Panc1 (cell line): Measurements from ENCODE around the gene ADGRV1. TPM values are rescaled to one million over a fixed set of nuclear protein-coding genes. Genes with fewer than 3 reads are reported as not detected.

Source experiments
- ATAC-seq: fragments of 200-7000 bp; cut with Tn5 transposase; 2 replicates; pipeline ENCODE4 v1.9.1; 2020; ENCODE audit warnings: mild to moderate bottlenecking, moderate library complexity
- BruUV-seq: library from RNA; stranded (reverse); fragments of 400-500 nt; replicated peaks from 2 replicates; lab custom pipeline; 2021; lab: Mats Ljungman, UMichigan
- CTCF ChIA-PET: fragments of 300-600 bp; sonication (Branson Sonifier 250); formaldehyde crosslinking; loops from one replicate; lab custom pipeline; 2022; ENCODE audit warnings: antibody characterized with exemption; lab: Charles Lee
- POLR2A ChIA-PET: fragments of 300-600 bp; sonication (Branson Sonifier 250); formaldehyde crosslinking; loops from one replicate; lab custom pipeline; 2022; ENCODE audit warnings: antibody characterized with exemption; lab: Charles Lee
- DNase-seq: peaks from one replicate; pipeline ENCODE4 v3.0.0-alpha.2; 2010; ENCODE audit warnings: low read depth, low spot score
- H3K27ac ChIP-seq: 2 replicates; pipeline ENCODE4 v1.5.1; 2011; ENCODE audit warnings: mild to moderate bottlenecking, low read length, inconsistent platforms
- H3K27me3 ChIP-seq: fragments of 200-500 bp; sonication (Bioruptor generic); 2 replicates; pipeline ENCODE4 v1.6.0; 2014; ENCODE audit warnings: low read length, inconsistent platforms; ENCODE audit not compliant: control insufficient read depth, insufficient read depth
- H3K36me3 ChIP-seq: fragments of 200-500 bp; sonication (Bioruptor generic); 2 replicates; pipeline ENCODE4 v1.5.1; 2014; ENCODE audit warnings: inconsistent platforms, mild to moderate bottlenecking, low read length, moderate library complexity; ENCODE audit not compliant: control insufficient read depth, insufficient read depth
- H3K4me1 ChIP-seq: 2 replicates; pipeline ENCODE4 v1.5.1; 2011; ENCODE audit warnings: inconsistent platforms, mild to moderate bottlenecking, low read length, moderate library complexity; ENCODE audit not compliant: control insufficient read depth, insufficient read depth
- H3K4me3 ChIP-seq, 2 experiments: 2 replicates each; pipeline ENCODE4 v1.5.1; 2011 to 2012; ENCODE audit warnings: low read depth in 2 of 2, low read length in 2 of 2, mild to moderate bottlenecking in 2 of 2, inconsistent platforms in 1 of 2, moderate library complexity in 1 of 2
- H3K9me3 ChIP-seq: fragments of 200-500 bp; sonication (Bioruptor generic); 2 replicates; pipeline ENCODE4 v1.5.1; 2014; ENCODE audit warnings: low read depth, mild to moderate bottlenecking, inconsistent platforms, low read length, moderate library complexity; ENCODE audit not compliant: control insufficient read depth, insufficient read depth
- CTCF ChIP-seq: fragments of 450-650 bp; IDR thresholded peaks from 2 replicates; pipeline ENCODE4 v1.5.1; 2017; ENCODE audit warnings: mild to moderate bottlenecking
- POLR2AphosphoS5 ChIP-seq: IDR thresholded peaks from 2 replicates; pipeline ENCODE4 v1.6.1; 2012; ENCODE audit warnings: mild to moderate bottlenecking, low read depth, low read length, moderate library complexity
- SIN3A ChIP-seq: IDR thresholded peaks from 2 replicates; pipeline ENCODE4 v1.6.1; 2012; ENCODE audit warnings: low read depth, mild to moderate bottlenecking, low read length, moderate library complexity, borderline replicate concordance; ENCODE audit not compliant: insufficient read depth
- TCF7L2 ChIP-seq: IDR thresholded peaks from 2 replicates; pipeline ENCODE4 v1.6.1; 2011; ENCODE audit warnings: mild to moderate bottlenecking, low read depth, low read length, inconsistent platforms
- in situ Hi-C: cut with HindIII; loops from 2 replicates; pipeline ENCODE4 v1.10.0; 2016; ENCODE audit warnings: low sequenced_read_pairs, low pct_unique_long_range_greater_than_20kb
- intact Hi-C: fragments of 100-400 bp; cut with micrococcal nuclease; formaldehyde crosslinking; loops from one replicate; pipeline ENCODE4 v1.10.0; 2022; ENCODE audit not compliant: unreplicated experiment
- total RNA-seq: library from RNA; stranded (reverse); gene quantifications from one replicate; pipeline ENCODE4 v1.2.1, GENCODE V29; 2021; ENCODE audit not compliant: unreplicated experiment
- TF ChIP-seq, protein P1 (sequence below), 2 experiments: IDR thresholded peaks; 2 replicates each; pipeline ENCODE4 v1.6.1; 2011 to 2012; ENCODE audit warnings: low read depth in 2 of 2, control low read depth in 1 of 2, low read length in 1 of 2, mild to moderate bottlenecking in 1 of 2, moderate library complexity in 1 of 2; ENCODE audit not compliant: insufficient read depth in 1 of 2

ADGRV1 gene
- total RNA-seq, 1 experiment from 2014 or later, result 0.49 TPM

- intact Hi-C loops (no loop called here), in situ Hi-C loops (no loop called here)
- H3K27me3 ChIP-seq, result peaks cover 2% of the 10 kb centered on the region; the same call in 1 of the 2 replicates
- no peaks in the 10 kb centered on the region for H3K4me1 ChIP-seq
- POLR2A ChIA-PET, result no interaction called here
- BruUV-seq, result no TSS peak
- ATAC-seq (no peak), DNase-seq (no peak)
- H3K27ac ChIP-seq, result no peak overlapping the region
- TF ChIP-seq SIN3A (no peak), POLR2AphosphoS5 (no peak), CTCF (no peak), TCF7L2 (no peak)
- TF ChIP-seq, protein P1, sequence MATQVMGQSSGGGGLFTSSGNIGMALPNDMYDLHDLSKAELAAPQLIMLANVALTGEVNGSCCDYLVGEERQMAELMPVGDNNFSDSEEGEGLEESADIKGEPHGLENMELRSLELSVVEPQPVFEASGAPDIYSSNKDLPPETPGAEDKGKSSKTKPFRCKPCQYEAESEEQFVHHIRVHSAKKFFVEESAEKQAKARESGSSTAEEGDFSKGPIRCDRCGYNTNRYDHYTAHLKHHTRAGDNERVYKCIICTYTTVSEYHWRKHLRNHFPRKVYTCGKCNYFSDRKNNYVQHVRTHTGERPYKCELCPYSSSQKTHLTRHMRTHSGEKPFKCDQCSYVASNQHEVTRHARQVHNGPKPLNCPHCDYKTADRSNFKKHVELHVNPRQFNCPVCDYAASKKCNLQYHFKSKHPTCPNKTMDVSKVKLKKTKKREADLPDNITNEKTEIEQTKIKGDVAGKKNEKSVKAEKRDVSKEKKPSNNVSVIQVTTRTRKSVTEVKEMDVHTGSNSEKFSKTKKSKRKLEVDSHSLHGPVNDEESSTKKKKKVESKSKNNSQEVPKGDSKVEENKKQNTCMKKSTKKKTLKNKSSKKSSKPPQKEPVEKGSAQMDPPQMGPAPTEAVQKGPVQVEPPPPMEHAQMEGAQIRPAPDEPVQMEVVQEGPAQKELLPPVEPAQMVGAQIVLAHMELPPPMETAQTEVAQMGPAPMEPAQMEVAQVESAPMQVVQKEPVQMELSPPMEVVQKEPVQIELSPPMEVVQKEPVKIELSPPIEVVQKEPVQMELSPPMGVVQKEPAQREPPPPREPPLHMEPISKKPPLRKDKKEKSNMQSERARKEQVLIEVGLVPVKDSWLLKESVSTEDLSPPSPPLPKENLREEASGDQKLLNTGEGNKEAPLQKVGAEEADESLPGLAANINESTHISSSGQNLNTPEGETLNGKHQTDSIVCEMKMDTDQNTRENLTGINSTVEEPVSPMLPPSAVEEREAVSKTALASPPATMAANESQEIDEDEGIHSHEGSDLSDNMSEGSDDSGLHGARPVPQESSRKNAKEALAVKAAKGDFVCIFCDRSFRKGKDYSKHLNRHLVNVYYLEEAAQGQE (IDR thresholded peaks at IDR 0.05; ENCODE audit: insufficient read depth in 1 of 2, low read depth in 2 of 2, low read length in 1 of 2), result no peak
- H3K36me3 ChIP-seq, result no peaks in the 10 kb centered on the region
- no peak overlapping the region for H3K4me3 ChIP-seq
- H3K9me3 ChIP-seq, result no peaks in the 10 kb centered on the region
- CTCF ChIA-PET, result no interaction called here
Observed at GRCh38 chr5:90657030-90657429, 98.4 kb downstream of the ADGRV1 start.

- H3K4me3 ChIP-seq, result no peak overlapping the region
- TF ChIP-seq, protein P1 (IDR thresholded peaks at IDR 0.05; ENCODE audit: insufficient read depth in 1 of 2, low read depth in 2 of 2, low read length in 1 of 2), result no peak
- TF ChIP-seq SIN3A (no peak), CTCF (no peak), TCF7L2 (no peak), POLR2AphosphoS5 (no peak)
- H3K4me1 ChIP-seq, result no peaks in the 10 kb centered on the region
- no peaks in the 10 kb centered on the region for H3K36me3 ChIP-seq
- ATAC-seq (no peak), DNase-seq (no peak)
- no peaks in the 10 kb centered on the region for H3K9me3 ChIP-seq
- intact Hi-C loops, result no loop called here
- BruUV-seq, result no TSS peak
- CTCF ChIA-PET, result no interaction called here
- no peaks in the 10 kb centered on the region; the same call in 1 of the 2 replicates for H3K27me3 ChIP-seq
- in situ Hi-C loops, result no loop called here
- H3K27ac ChIP-seq, result no peak overlapping the region
- POLR2A ChIA-PET, result no interaction called here
Observed at GRCh38 chr5:90657788-90658187, 99.2 kb downstream of the ADGRV1 start.
